Coronary artery (tissue), 2 donors: Measurements from ENCODE around the gene TM4SF4.

Experiments used
- DNase-seq: peaks from one replicate; pipeline ENCODE4 v3.0.0-alpha.2; 2017; ENCODE audit warnings: low spot score
- H3K27ac ChIP-seq, 2 donors: fragments of 200-600 bp; sonication (generic); one replicate each; pipeline ENCODE4 v1.5.1; 2016 to 2019
- H3K4me3 ChIP-seq: fragments of 200-600 bp; sonication (generic); 2 replicates; pipeline ENCODE4 v1.5.1; 2016; ENCODE audit warnings: mild to moderate bottlenecking, moderate library complexity
- TF ChIP-seq, protein P1 (sequence below): fragments of 200-600 bp; sonication (generic); IDR thresholded peaks from one replicate; pipeline ENCODE4 v1.5.1; 2019; ENCODE audit warnings: antibody characterized with exemption

Gene TM4SF4

DNA sequence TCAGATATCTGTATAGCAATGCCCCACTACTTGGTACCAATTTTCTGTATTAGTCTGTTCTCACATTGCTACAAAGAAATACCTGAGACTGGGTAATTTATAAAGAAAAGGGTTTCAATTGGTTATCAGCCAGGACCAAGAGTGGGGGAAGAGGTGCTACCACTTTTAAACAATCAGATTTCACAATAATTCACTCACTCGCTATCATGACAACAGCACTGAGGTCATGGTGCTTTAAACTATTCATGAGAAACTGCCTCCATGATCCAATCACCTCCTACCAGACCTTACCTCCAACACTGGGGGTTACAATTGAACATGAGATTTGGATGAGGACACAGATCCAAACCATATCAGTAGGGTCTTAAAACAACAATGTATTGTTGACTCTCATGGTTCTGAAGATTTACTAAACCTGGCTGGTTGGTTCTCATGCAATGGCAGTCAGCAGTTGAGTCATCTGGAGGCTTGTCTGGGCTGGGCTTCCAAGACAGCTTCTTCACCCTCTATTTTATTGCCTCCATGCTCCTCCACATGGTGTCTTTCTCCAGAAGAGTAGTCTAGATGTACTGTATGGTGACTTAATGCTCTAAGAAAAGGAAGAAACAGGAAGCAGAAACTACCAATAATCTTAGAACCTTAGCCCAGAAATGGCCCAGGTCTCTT, 21.2 kb upstream of the TM4SF4 start:
- TF ChIP-seq, protein P1, sequence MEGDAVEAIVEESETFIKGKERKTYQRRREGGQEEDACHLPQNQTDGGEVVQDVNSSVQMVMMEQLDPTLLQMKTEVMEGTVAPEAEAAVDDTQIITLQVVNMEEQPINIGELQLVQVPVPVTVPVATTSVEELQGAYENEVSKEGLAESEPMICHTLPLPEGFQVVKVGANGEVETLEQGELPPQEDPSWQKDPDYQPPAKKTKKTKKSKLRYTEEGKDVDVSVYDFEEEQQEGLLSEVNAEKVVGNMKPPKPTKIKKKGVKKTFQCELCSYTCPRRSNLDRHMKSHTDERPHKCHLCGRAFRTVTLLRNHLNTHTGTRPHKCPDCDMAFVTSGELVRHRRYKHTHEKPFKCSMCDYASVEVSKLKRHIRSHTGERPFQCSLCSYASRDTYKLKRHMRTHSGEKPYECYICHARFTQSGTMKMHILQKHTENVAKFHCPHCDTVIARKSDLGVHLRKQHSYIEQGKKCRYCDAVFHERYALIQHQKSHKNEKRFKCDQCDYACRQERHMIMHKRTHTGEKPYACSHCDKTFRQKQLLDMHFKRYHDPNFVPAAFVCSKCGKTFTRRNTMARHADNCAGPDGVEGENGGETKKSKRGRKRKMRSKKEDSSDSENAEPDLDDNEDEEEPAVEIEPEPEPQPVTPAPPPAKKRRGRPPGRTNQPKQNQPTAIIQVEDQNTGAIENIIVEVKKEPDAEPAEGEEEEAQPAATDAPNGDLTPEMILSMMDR, result no peak
- no peak overlapping the region for H3K4me3 ChIP-seq
- no peak overlapping the region for H3K27ac ChIP-seq
- DNase-seq, result no peak

DNA sequence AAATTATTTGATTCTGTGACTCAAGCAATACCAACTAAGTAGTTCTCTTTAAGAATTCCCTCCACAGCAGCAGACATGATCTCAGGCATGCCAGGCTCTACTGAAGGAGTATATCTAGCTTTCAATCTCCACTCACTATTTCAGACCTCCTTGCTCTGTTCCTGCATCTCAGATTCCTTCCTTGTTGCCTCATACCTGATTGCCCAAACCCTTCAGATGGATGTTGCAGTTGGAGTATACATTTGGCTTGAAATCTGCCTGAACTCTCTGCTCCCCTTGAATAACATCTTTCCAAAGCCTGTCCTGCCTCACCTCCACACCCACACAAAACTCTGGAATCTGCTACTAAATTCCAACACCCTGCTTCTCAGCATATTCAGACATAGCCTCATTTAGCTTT, 19.8 kb upstream of the TM4SF4 start:
- TF ChIP-seq, protein P1, result no peak
- DNase-seq, result no peak
- H3K4me3 ChIP-seq, result no peak overlapping the region
- peak overlapping the region in 1 of 2 donors; percentile 24 for H3K27ac ChIP-seq

DNA sequence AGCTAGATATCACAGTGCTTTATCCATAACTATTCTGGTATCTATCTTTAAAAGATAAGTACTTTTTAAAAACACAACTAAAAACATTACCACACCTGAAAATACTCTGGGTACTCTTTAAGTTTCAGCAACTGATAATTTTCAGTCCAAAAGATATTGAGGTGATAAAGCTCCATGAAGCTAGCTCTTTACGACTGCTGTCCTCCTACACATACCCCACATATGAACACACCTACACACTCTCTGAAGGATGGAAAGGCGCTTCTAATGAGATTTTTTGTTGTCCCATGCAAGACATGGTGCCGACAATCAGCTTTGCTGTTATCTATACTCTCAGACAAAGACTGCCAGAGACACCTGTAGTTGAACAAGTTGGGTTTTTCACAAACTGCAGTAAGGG, 19.1 kb upstream of the TM4SF4 start:
- Histone ChIP-seq H3K4me3 (no peak overlapping the region), H3K27ac (no peak overlapping the region)
- TF ChIP-seq, protein P1, result no peak
- no peak for DNase-seq

DNA sequence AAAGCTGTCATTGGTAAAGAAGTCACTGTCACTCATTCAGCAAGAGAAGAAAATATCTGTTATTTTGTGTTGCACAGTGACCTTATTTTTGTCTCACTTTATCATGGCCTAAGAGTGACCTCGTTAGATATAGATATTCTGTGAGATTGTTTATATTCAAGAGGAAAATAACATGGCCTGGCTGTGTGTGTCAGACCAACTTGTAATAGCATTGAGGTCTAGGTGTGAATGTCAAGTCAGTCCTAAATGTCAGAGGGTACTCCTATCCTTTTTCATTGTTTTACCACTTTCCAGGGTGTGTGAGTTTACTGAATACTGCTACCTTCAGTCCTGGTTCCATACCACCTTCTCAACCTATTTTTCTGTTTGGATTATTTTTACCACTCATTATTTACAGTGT, 18.5 kb upstream of the TM4SF4 start:
- Histone ChIP-seq H3K4me3 (no peak overlapping the region), H3K27ac (no peak overlapping the region)
- DNase-seq, result no peak
- TF ChIP-seq, protein P1, result no peak

DNA sequence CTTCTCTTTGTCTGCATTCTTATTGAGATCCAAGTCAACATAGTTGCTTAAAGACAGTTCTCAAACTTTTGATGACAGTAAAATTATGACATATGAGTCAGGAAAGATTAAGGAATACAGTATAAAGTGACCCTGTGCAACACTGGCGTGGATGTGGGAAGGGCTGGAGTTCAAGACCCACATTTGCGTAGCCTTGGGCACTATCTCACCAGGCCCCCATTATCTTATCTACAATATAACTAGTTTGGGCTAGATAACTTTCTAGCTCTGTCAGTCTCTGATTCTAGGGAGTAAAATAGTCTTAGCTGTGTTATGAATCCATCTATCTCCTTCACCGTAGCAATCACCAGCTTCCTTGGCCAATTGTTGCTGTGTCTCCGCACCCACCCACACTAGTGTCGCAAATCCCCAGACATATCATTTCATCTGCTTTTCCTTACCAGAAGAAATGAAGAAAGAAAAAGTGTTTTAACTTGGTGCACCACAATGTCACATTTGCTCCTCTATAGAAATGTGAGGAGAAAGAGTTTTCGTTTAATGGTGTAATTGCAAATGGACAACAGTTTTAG, 14.9 kb upstream of the TM4SF4 start:
- H3K4me3 ChIP-seq, result no peak overlapping the region
- TF ChIP-seq, protein P1, result no peak
- no peak for DNase-seq
- peak overlapping the region; percentile 49 to 82 for H3K27ac ChIP-seq

DNA sequence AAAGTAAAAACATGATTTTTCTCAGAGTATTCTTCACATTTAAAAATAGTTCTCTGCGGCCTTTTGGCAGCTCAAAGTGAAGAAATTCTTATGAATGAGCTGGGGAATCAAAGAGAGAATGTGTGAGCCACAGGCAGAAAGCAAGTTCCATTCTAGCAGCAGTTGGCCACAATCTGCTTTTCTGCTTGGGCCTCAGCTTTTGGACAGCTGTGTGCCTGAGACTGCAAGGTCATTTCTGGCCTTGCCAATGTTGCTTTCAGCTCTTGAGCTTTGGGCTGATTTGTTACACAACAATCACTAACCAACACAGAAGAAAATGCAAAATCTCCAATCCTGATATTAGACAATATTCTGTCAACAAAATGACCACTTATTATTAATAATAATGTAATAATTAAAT, 14.4 kb upstream of the TM4SF4 start:
- DNase-seq, result no peak
- TF ChIP-seq, protein P1, result no peak
- Histone ChIP-seq H3K27ac (peak overlapping the region; percentile 49 to 82), H3K4me3 (no peak overlapping the region)

DNA sequence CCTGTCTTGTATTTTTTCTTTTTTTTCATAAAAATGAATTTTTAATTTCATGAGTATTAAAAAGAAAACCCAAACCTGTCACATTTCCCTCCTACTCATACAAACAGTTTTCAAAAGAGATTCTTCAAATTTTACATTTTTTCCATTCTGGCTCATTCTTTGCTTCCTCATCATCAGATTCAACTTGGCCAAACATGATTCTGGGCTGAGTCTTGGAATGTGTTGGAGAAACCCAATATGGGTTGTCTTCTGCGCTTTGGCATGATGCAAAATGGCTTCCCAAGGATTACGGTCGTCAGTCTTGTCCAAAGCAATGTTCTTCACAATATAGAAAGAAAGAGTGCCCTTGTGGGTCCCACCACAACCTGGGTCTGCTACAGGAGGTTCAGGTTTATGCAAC, 12.4 kb upstream of the TM4SF4 start:
- TF ChIP-seq, protein P1, result no peak
- peak overlapping the region in 1 of 2 donors; percentile 62 for H3K27ac ChIP-seq
- H3K4me3 ChIP-seq, result no peak overlapping the region
- DNase-seq, result no peak
